ENCODE data around the gene CSTF3.
"Not testable (repeated sequence)": the region's sequence is repeated elsewhere in the genome, so short reads cannot be mapped to it uniquely, and the experiment has no call there.

Gene CSTF3

GRCh38 chr11:33072465-33072864 is 88.8 kb downstream of the CSTF3 start:
- no peak for DNase-seq

GRCh38 chr11:33068611-33069340 is 92.5 kb downstream of the CSTF3 start:
- no peak for DNase-seq

- no peak for DNase-seq
Measured at GRCh38 chr11:33067294-33067693, 94.0 kb downstream of the CSTF3 start.

GRCh38 chr11:33065445-33066178 is 95.7 kb downstream of the CSTF3 start:
- peak; percentile 69 to 74 for DNase-seq

- DNase-seq, result no peak
Measured at GRCh38 chr11:33064866-33065265, 96.4 kb downstream of the CSTF3 start.

GRCh38 chr11:33064033-33064825 is 97.1 kb downstream of the CSTF3 start:
- no peak for DNase-seq

GRCh38 chr11:33063326-33063881 is 97.9 kb downstream of the CSTF3 start:
- no peak for DNase-seq

- DNase-seq, result no peak
Measured at GRCh38 chr11:33062137-33062536, 99.1 kb downstream of the CSTF3 start.

GRCh38 chr11:33060271-33060670 is 101.0 kb downstream of the CSTF3 start:
- DNase-seq, result no peak

- DNase-seq, result no peak
Measured at GRCh38 chr11:33059331-33060007, 101.8 kb downstream of the CSTF3 start.

- DNase-seq, result no peak
Measured at GRCh38 chr11:33057284-33057683, 104.0 kb downstream of the CSTF3 start.

GRCh38 chr11:33055375-33055774 is 105.9 kb downstream of the CSTF3 start:
- no peak for DNase-seq

- no peak for DNase-seq
Measured at GRCh38 chr11:33052231-33052630, 109.0 kb downstream of the CSTF3 start.

GRCh38 chr11:33049565-33050408 is 111.5 kb downstream of the CSTF3 start:
- not testable (repeated sequence) for DNase-seq

- DNase-seq, result peak in 1 of 2 donors; percentile 30
Measured at GRCh38 chr11:33048701-33049100, 112.6 kb downstream of the CSTF3 start.

GRCh38 chr11:33045551-33046255 is 115.6 kb downstream of the CSTF3 start:
- no peak for DNase-seq

- DNase-seq, result no peak
Measured at GRCh38 chr11:33044285-33044756, 117.0 kb downstream of the CSTF3 start.

GRCh38 chr11:33043221-33043830 is 118.0 kb downstream of the CSTF3 start:
- DNase-seq, result no peak

GRCh38 chr11:33040862-33041453 is 120.3 kb downstream of the CSTF3 start:
- DNase-seq, result no peak

Measured in CD4-positive, alpha-beta T cell treated with Interferon alpha-2 for 1 hour (primary cell).